Omental fat pad (tissue), 4 donors: ENCODE measurements around the gene CPNE6. TPM values are rescaled to one million over a fixed set of nuclear protein-coding genes. Genes with fewer than 3 reads are reported as not detected.

ENCODE experiments used
- ATAC-seq: fragments of 150-250 bp; one replicate; pipeline ENCODE4 v1.9.1; 2016; ENCODE audit warnings: mild to moderate bottlenecking, moderate library complexity; ENCODE audit not compliant: low FRiP score
- DNase-seq: peaks from one replicate; pipeline ENCODE4 v3.0.0-alpha.2; 2019; ENCODE audit warnings: low spot score
- total RNA-seq, 4 donors: library from RNA; depleted of rRNA; stranded (reverse); fragments of >200 nt; gene quantifications; one replicate each; pipeline ENCODE4 v1.1.0, GENCODE V29; 2016
- TF ChIP-seq, protein P1 (sequence below), 3 donors: fragments of 450-650 bp; IDR thresholded peaks; one replicate each; pipeline ENCODE4 v1.5.1; 2016 to 2017; ENCODE audit warnings: antibody characterized with exemption in 3 of 3, mild to moderate bottlenecking in 3 of 3, moderate library complexity in 2 of 3

The CPNE6 gene
- total RNA-seq, 4 donors from 2014 or later, result not detected

DNA sequence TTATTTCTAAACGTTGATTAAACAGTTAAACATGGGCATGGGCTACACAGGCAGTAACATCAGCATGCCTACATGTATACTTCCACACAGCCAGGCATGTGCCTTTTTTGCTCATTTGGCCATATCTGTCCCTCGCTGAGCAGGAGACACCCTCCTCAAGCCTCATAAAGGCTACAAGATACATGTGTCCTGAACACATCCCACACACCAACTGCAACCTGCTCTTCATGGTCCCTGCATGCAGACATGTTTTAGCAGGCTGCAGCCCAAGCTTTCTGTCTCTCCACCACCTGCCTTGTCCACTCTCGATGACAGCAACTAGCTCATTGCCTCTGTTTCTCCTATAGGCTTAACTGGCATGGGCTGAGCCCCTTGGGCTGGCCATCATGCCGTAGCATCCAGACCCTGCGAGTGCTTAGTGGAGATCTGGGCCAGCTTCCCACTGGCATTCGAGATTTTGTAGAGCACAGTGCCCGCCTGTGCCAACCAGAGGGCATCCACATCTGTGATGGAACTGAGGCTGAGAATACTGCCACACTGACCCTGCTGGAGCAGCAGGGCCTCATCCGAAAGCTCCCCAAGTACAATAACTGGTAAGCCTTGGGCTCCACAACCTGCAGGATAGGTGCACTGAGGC is 25.3 kb downstream of the CPNE6 start:
- TF ChIP-seq, protein P1, sequence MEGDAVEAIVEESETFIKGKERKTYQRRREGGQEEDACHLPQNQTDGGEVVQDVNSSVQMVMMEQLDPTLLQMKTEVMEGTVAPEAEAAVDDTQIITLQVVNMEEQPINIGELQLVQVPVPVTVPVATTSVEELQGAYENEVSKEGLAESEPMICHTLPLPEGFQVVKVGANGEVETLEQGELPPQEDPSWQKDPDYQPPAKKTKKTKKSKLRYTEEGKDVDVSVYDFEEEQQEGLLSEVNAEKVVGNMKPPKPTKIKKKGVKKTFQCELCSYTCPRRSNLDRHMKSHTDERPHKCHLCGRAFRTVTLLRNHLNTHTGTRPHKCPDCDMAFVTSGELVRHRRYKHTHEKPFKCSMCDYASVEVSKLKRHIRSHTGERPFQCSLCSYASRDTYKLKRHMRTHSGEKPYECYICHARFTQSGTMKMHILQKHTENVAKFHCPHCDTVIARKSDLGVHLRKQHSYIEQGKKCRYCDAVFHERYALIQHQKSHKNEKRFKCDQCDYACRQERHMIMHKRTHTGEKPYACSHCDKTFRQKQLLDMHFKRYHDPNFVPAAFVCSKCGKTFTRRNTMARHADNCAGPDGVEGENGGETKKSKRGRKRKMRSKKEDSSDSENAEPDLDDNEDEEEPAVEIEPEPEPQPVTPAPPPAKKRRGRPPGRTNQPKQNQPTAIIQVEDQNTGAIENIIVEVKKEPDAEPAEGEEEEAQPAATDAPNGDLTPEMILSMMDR (IDR thresholded peaks at IDR 0.05), result no peak
- ATAC-seq (no peak), DNase-seq (no peak)

DNA sequence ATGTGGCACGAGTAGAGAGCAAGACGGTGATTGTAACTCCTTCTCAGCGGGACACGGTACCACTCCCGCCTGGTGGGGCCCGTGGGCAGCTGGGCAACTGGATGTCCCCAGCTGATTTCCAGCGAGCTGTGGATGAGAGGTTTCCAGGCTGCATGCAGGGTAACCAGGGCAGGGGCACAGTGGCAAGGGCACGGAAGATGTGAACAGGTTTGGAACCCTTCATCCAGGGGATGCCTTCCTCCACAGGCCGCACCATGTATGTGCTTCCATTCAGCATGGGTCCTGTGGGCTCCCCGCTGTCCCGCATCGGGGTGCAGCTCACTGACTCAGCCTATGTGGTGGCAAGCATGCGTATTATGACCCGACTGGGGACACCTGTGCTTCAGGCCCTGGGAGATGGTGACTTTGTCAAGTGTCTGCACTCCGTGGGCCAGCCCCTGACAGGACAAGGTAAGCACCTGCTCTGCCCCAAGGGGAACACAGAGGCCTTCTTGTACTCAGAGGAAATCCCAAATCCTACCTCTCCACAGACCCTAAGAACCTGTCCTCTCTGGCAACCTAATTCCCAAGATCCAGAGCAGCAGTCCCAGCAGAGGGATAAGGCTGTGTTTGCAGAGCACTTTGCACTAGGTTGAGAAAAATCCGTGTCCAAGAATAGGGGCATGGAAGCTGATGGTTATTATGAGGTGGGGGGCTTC is 27.0 kb downstream of the CPNE6 start:
- DNase-seq (no peak), ATAC-seq (no peak)
- TF ChIP-seq, protein P1 (IDR thresholded peaks at IDR 0.05), result no peak

DNA sequence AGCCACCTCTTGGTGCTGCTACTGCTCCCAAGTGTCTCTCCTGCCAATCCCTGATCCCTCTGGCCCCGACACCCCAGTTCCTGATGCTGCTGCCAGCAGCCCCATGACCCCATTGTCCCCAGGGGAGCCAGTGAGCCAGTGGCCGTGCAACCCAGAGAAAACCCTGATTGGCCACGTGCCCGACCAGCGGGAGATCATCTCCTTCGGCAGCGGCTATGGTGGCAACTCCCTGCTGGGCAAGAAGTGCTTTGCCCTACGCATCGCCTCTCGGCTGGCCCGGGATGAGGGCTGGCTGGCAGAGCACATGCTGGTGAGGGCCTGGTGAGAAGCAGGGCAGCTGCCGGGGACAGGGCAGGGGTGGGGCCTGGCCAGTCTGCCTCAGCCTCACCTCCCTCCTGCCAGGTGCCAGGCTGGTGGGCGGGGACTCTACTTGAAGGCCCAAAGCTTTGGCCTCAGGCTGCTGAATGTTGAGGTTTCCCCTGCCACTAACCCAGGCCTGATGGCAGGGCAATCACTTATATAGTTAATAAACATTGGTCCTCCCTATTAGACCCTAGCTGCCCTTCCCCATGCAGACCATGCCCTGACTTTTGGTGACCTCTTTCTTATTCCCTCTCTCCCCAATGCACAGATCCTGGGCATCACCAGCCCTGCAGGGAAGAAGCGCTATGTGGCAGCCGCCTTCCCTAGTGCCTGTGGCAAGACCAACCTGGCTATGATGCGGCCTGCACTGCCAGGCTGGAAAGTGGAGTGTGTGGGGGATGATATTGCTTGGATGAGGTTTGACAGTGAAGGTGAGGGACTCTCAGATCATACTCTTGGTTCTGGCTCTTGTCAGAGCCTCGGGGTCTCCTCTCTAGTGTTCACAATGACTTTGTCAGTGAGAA is 27.8 kb downstream of the CPNE6 start:
- TF ChIP-seq, protein P1 (IDR thresholded peaks at IDR 0.05), result no peak
- no peak for DNase-seq

DNA sequence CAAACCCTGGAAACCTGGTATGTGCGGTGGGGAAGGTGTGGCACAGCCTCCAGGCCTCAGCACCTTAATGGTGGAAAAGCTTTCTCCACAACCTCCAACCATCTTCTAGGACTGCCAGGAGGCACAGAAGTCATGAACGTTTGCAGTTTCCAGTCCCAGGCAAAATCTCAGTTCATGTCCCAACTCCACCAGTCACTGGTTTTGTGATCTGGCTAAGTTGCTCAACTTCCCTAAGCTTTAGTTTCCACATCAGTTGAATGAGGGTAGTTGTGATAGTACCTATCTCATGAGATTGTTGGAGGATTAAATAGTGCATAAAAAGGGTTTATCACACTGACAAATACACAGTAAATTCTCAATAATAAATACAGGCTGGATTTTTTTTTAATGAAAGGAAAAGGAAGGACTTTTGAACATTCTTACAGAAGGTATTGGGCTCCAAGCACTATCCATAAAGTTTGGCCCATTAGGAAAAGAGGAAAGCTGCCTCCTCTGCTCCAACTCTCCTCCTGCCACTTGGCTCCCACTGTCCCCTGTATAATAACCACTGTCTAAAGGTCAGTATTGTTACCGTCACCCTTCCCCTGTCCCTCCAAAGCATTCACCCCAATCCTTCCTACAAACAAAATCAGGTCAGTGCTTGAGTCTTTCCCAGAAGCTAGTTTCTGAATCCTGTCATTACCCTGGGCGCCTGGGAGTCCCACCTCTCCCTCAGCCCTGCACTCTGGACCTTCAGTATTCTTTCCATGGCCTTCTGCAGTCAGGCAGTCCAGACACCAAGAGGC is 29.0 kb downstream of the CPNE6 start:
- no peak for ATAC-seq
- no peak for DNase-seq
- TF ChIP-seq, protein P1 (IDR thresholded peaks at IDR 0.05), result no peak

More for the DNA sequence above, 27.8 kb downstream of the CPNE6 start:
- ATAC-seq, result no peak

DNA sequence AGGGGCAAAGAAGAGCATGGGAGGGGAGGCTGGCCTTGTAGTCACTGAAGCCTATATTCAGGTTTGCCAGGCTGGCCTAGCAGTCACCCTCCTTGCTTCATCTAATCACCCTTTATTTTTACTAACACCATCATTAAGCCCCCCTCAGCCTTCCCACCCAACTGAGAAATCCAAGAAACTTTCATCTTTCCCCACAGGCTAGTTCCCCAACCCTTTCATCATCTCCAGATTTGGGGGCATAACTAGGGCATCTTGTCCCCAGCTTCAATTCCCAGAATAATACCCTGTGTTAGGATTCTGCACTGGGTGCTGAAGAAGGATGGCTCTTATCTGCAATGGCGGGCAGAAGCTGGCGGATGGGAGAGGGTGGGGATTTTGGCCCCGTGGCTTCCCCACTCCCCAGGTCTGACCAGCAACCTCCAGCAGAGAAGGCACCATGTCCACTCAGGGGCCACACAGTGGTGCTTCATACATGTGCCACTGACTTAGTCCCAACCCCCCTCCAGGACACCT is 29.7 kb downstream of the CPNE6 start:
- DNase-seq, result no peak
- TF ChIP-seq, protein P1 (IDR thresholded peaks at IDR 0.05), result no peak
- ATAC-seq, result no peak

DNA sequence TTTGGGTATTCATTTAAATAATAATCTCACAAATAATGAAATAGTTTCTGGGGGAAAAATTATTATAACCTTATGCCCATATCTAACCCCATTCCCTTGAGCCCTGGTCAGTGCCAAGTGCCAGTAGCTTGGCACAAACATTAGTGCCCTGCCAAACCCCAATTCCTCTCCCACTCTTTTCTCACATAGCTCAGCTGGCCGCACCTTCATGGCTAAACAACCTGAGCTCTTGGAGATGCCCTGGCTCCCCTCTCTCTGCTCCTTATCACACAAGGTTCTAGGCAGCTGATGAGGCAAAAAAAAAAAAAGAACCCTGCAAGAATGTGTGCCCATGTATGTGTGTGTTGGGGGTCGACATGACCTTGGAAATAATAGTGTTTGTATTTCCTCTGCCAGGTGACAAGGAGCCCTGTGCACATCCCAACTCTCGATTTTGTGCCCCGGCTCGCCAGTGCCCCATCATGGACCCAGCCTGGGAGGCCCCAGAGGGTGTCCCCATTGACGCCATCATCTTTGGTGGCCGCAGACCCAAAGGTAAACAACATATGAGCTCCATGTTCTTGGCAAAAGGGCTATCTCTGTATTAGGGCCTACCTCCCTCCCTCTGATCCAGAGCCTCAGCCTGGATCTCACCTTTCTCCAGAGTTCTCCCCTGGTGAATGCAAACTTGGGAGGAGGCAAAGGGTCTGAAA is 31.1 kb downstream of the CPNE6 start:
- DNase-seq, result no peak
- no peak for ATAC-seq
- TF ChIP-seq, protein P1 (IDR thresholded peaks at IDR 0.05), result no peak
